PC-9 (cell line): ENCODE data around the gene SLX4IP.

Experiments
- CTCF ChIP-seq: fragments of 200-600 bp; sonication (generic); conservative IDR thresholded peaks from 2 replicates; pipeline ENCODE4 v1.6.1; 2017; ENCODE audit warnings: mixed run types, antibody characterized with exemption, mild to moderate bottlenecking, moderate library complexity
- EZH2 ChIP-seq: fragments of 200-600 bp; sonication (generic); IDR thresholded peaks from 2 replicates; pipeline ENCODE4 v1.8.0; 2017; ENCODE audit warnings: antibody characterized with exemption, low read depth

GRCh38 chr20:10604865-10605440, 169.8 kb downstream of the SLX4IP start:
- TF ChIP-seq CTCF (no peak), EZH2 (no peak)
